Activated CD8-positive, alpha-beta memory T cell treated with anti-CD3 and anti-CD28 coated beads for 24 hours (primary cell): ENCODE results near the gene TBC1D4.
"Not testable (repeated sequence)": the region's sequence is repeated elsewhere in the genome, so short reads cannot be mapped to it uniquely, and the experiment has no call there.

Experiments
- DNase-seq: peaks from one replicate; pipeline ENCODE4 v3.0.0-alpha.2; 2020

The TBC1D4 gene

DNA sequence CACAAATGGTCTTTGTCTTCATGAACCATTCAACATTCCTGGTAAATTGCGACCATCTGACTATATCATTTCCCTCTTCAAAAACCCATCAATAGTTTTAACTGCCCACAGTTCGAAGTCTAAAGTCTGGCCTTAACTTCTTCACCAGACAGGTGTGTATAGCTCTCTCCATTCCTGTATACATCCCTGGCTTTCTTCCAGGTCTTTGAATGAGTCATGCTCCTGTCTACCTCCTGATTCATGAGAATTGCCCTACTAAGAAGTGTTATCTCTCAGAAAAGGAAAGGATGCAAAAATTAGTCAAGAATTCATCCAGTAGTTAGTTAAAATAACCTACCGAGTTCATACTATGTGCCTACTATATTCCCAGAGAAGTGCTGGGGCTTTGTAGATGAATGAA lies 225.0 kb downstream of the TBC1D4 start:
- DNase-seq, result no peak

DNA sequence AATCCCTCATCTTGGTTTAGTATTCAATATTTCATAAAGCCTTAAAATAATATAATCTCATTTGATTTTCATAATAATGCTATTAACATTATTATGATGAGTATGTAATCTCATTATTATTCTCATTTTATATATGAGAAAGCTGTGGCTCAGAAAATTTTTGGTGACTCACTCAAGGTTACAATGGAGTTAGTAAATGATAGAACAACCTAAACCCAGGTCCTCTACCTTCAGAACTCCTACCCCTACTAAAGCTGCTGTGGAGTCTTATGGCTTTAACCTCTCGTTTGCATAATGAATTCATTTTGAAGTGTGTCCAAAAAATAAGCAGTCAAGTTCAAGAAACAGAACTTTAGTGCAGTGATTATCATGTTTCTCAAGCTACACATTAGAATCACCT lies 226.3 kb downstream of the TBC1D4 start:
- DNase-seq, result no peak

GRCh38 chr13:75255147-75255546 lies 226.8 kb downstream of the TBC1D4 start:
- DNase-seq, result no peak

GRCh38 chr13:75251188-75251587 lies 230.8 kb downstream of the TBC1D4 start:
- no peak for DNase-seq

DNA sequence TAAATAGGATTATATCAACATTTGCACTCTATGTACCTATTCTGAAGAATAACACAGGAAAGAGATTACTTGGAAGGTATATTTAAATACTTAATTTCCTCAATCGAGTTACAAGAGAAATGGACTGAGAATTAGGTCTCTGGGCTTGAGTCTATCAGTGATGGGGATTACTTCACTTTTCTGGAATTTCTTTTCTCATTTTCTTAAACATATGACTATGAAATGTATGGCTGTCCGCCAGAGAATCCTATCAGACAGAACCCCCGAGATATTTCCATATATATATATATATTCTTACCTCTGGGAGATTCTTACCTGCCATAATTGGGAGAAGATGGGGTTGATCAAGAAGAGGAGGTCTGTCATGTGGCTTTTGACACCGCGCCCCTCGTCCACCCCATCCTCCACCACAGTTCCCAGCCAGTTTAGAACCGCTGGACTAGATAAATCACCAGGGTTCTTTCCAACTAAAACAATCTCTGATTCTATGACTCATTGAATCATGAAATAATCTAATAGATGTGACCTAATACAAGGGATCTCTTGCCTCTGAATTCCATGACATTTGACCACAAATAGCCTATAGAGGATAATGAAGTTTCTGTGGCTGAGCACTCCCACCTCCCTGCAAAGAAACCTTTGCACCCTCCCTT lies 231.3 kb downstream of the TBC1D4 start:
- DNase-seq, result no peak

DNA sequence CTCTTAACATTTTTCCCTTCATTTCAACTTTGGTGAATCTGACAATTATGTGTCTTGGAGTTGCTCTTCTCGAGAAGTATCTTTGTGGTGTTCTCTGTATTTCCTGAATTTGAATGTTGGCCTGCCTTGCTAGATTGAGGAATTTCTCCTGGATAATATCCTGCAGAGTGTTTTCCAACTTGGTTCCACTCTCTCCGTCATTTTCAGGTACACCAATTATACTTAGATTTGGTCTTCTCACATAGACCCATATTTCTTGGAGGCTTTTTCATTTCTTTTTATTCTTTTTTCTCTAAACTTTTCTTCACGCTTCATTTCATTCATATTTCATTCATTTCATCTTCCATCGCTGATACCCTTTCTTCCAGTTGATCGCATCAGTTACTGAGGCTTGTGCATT lies 236.4 kb downstream of the TBC1D4 start:
- not testable (repeated sequence) for DNase-seq

GRCh38 chr13:75240240-75240639 lies 241.7 kb downstream of the TBC1D4 start:
- not testable (repeated sequence) for DNase-seq

- no peak for DNase-seq
Measured at GRCh38 chr13:75236774-75237173, 245.2 kb downstream of the TBC1D4 start.
